Cardiac muscle cell (in vitro differentiated cells and primary cell): ENCODE measurements around the gene TGFBRAP1. TPM values are rescaled to one million over a fixed set of nuclear protein-coding genes. Genes with fewer than 3 reads are reported as not detected.
A peak's percentile ranks its signal among the peaks of the same experiment; 100 is the strongest.

Experiments
- DNase-seq, 2 donors: peaks; one replicate each; pipeline versions ENCODE4 v3.0.0 to v3.0.0-alpha.2; 2010 to 2017; ENCODE audit warnings: low read depth in 1 of 2, low spot score in 1 of 2
- H3K27ac ChIP-seq: fragments of 200-600 bp; sonication (generic); 2 replicates; pipeline ENCODE4 v1.5.1; 2016
- H3K27me3 ChIP-seq: fragments of 200-600 bp; sonication (generic); 2 replicates; pipeline ENCODE4 v1.6.0; 2016; ENCODE audit warnings: control low read depth
- H3K36me3 ChIP-seq: fragments of 200-600 bp; sonication (generic); 2 replicates; pipeline ENCODE4 v1.5.1; 2016; ENCODE audit warnings: control low read depth
- H3K4me1 ChIP-seq: fragments of 200-600 bp; sonication (generic); 2 replicates; pipeline ENCODE4 v1.8.1; 2017; ENCODE audit warnings: low read depth, mild to moderate bottlenecking, mixed run types
- H3K4me3 ChIP-seq: fragments of 200-600 bp; sonication (generic); 2 replicates; pipeline ENCODE4 v1.5.1; 2016; ENCODE audit warnings: mild to moderate bottlenecking
- H3K9me3 ChIP-seq: fragments of 200-600 bp; sonication (generic); 2 replicates; pipeline ENCODE4 v1.5.1; 2017; ENCODE audit warnings: low read depth, mild to moderate bottlenecking, control low read depth
- polyA plus RNA-seq: library from polyadenylated mRNA; unstranded; fragments of >200 nt; fragmentation: Nextera tagmentation; extraction: Ambion mirVana; gene quantifications from 2 replicates; pipeline ENCODE4 v1.2.1, GENCODE V29; 2016
- total RNA-seq: library from RNA; depleted of rRNA; stranded (reverse); fragments of >200 nt; gene quantifications from 2 replicates; pipeline ENCODE4 v1.2.3, GENCODE V29; 2016
- TF ChIP-seq, protein P1 (sequence below): IDR thresholded peaks from 2 replicates; pipeline ENCODE4 v1.5.1; 2012; ENCODE audit warnings: low read depth, mild to moderate bottlenecking, low read length

Gene TGFBRAP1
- total and polyA plus RNA-seq, 2 experiments from 2014 or later, result 11.5 to 18.9 TPM

DNA sequence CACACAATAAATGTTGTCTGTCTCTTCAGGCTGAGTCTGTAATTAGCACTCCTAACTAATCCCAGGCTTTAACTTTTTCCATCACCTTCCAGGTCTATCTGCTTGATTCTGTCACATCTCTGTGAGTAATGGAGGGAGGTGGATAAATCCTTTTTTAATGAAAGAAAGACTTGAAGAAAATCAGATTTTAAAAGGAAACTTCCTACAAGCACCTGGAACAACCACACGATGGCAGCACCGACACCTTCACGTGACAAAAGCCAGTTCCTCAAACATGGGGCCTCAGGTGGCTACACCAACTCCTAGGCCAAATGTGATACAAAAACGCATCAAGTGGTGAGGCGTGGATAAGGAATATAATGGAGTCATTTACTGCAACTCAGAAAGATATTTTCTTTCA, 41.8 kb downstream of the TGFBRAP1 start:
- TF ChIP-seq, protein P1, sequence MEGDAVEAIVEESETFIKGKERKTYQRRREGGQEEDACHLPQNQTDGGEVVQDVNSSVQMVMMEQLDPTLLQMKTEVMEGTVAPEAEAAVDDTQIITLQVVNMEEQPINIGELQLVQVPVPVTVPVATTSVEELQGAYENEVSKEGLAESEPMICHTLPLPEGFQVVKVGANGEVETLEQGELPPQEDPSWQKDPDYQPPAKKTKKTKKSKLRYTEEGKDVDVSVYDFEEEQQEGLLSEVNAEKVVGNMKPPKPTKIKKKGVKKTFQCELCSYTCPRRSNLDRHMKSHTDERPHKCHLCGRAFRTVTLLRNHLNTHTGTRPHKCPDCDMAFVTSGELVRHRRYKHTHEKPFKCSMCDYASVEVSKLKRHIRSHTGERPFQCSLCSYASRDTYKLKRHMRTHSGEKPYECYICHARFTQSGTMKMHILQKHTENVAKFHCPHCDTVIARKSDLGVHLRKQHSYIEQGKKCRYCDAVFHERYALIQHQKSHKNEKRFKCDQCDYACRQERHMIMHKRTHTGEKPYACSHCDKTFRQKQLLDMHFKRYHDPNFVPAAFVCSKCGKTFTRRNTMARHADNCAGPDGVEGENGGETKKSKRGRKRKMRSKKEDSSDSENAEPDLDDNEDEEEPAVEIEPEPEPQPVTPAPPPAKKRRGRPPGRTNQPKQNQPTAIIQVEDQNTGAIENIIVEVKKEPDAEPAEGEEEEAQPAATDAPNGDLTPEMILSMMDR, result peak; percentile 52
- H3K36me3 ChIP-seq, result peaks cover 12% of the 10 kb centered on the region
- H3K4me1 ChIP-seq, result no peaks in the 10 kb centered on the region

DNA sequence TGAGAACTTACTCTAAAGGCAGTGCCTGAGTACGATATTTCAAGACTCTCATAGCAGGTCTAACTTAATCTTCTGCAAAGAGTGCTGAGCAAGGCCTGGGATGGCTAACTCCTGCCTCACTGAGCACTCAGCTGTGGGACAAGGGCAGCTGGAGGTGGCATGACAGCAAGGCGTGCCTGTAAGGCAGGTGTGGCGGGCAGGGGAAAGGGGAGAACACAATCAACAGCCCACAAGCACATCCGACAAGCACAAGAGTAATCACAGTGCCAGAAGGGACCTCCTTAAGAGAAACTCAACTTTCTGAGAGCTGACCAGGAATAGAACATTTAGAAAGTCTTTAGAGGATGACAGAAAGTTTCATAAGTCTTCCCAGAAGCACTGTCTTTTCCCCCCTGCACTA, 46.0 kb downstream of the TGFBRAP1 start:
- no peaks in the 10 kb centered on the region for H3K4me1 ChIP-seq
- no peak overlapping the region for H3K4me3 ChIP-seq
- DNase-seq, result no peak
- peaks cover 8% of the 10 kb centered on the region for H3K36me3 ChIP-seq
- H3K27ac ChIP-seq, result no peak overlapping the region
- TF ChIP-seq, protein P1, result no peak
- no peaks in the 10 kb centered on the region for H3K9me3 ChIP-seq
- H3K27me3 ChIP-seq, result no peaks in the 10 kb centered on the region

More for the DNA sequence above, 41.8 kb downstream of the TGFBRAP1 start:
- Histone ChIP-seq H3K27ac (no peak overlapping the region), H3K27me3 (no peaks in the 10 kb centered on the region), H3K9me3 (no peaks in the 10 kb centered on the region), H3K4me3 (no peak overlapping the region)
- peak; percentile 51 to 64 for DNase-seq

DNA sequence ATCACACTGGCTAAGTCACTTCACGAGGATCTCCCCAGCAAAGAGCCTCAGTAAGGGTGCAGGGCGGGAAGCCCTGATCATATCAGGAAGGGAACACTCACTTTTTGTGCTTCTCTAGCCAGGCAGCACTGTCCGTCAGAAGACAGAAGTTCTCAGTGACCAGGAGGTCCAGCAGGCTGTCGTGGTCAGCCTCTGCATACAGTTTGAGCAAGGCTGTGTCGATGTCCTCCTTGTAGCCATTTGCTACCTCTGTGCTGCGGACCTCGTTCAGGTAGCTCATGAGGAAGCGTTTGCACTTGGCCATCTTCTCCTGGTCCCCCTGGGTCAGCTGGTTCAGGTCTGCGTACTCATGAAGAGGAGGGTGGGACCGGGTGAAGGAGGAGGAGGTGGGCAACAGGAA, 49.3 kb downstream of the TGFBRAP1 start:
- H3K36me3 ChIP-seq, result peaks cover 21% of the 10 kb centered on the region
- DNase-seq, result no peak
- no peaks in the 10 kb centered on the region for H3K27me3 ChIP-seq
- H3K4me3 ChIP-seq, result no peak overlapping the region
- no peak overlapping the region for H3K27ac ChIP-seq
- TF ChIP-seq, protein P1, result no peak
- H3K4me1 ChIP-seq, result no peaks in the 10 kb centered on the region
- H3K9me3 ChIP-seq, result no peaks in the 10 kb centered on the region

DNA sequence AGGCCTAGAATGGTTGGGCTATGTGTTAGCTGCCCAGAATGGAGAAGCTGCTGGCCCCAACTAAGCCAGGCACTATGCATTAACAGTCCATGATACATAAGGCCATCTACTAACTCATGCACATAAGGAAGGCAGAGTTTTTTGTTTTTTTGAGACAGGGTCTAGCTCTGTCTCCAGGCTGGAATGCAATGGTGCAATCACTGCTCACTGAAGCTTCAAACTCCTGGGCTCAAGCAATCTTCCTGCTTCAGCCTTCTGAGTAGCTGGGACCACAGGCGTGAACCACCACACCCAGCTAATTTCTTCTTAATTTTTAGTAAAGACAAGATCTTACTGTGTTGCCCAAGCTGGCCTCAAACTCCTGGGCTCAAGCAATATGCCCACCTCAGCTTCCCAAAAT, 50.4 kb downstream of the TGFBRAP1 start:
- H3K27ac ChIP-seq, result no peak overlapping the region
- no peaks in the 10 kb centered on the region for H3K27me3 ChIP-seq
- DNase-seq, result no peak
- H3K9me3 ChIP-seq, result no peaks in the 10 kb centered on the region
- no peaks in the 10 kb centered on the region for H3K4me1 ChIP-seq
- H3K36me3 ChIP-seq, result peaks cover 23% of the 10 kb centered on the region
- no peak overlapping the region for H3K4me3 ChIP-seq
- TF ChIP-seq, protein P1, result no peak

DNA sequence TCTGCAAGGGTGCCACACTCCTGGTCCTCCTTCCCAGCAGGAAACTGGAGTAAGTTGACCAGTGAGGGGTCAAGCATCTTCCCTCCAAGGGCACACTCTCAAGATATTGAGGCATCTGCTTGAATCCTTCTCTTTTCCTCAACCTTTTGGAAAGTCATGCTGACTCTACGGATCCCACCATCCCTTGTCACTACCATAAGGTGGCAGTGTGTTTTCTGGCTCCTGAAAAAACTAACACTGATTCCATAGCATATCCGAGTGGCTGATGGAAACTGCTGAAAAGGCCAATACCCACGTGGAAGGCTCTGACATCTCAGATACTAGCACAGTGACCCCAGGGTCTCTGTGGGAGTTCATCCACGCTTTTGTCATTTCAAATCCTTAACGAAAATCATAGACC, 50.9 kb downstream of the TGFBRAP1 start:
- Histone ChIP-seq H3K9me3 (no peaks in the 10 kb centered on the region), H3K27me3 (no peaks in the 10 kb centered on the region), H3K27ac (no peak overlapping the region), H3K4me1 (no peaks in the 10 kb centered on the region), H3K36me3 (peaks cover 23% of the 10 kb centered on the region), H3K4me3 (no peak overlapping the region)
- no peak for DNase-seq
- TF ChIP-seq, protein P1, result no peak

DNA sequence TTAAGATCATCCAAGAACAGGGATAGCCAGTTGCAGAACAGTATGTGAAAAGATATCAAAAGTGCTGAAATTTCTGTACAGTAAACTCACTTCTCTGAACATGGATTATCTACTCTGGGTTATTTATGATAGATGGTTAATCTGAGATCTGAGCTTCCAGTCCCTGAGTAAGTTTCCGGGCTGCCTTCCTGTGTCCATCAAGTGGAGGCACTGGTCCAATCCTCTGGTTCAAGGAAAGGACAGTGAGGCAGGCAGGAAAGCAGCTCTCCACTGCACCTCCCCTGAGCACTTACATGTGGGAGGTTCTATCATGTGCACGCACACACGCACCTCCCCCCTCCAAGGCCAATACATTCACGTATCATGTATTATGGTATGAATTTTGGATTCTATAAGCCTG, 55.5 kb downstream of the TGFBRAP1 start:
- H3K4me1 ChIP-seq, result no peaks in the 10 kb centered on the region
- H3K36me3 ChIP-seq, result peaks cover 29% of the 10 kb centered on the region
- no peak overlapping the region for H3K27ac ChIP-seq
- no peak overlapping the region for H3K4me3 ChIP-seq
- TF ChIP-seq, protein P1, result no peak
- DNase-seq, result peak in 1 of 2 donors; percentile 78
- H3K9me3 ChIP-seq, result no peaks in the 10 kb centered on the region
- no peaks in the 10 kb centered on the region for H3K27me3 ChIP-seq
